GM18873 (cell line): ENCODE measurements around the gene KIF7.

Source experiments
- ATAC-seq: cut with Tn5 transposase; IDR thresholded peaks from one replicate; pipeline ENCODE4 v1.9.1; 2021; ENCODE audit warnings: mild to moderate bottlenecking, moderate library complexity, moderate number of reproducible peaks; ENCODE audit not compliant: unreplicated experiment, low FRiP score

Gene KIF7

DNA sequence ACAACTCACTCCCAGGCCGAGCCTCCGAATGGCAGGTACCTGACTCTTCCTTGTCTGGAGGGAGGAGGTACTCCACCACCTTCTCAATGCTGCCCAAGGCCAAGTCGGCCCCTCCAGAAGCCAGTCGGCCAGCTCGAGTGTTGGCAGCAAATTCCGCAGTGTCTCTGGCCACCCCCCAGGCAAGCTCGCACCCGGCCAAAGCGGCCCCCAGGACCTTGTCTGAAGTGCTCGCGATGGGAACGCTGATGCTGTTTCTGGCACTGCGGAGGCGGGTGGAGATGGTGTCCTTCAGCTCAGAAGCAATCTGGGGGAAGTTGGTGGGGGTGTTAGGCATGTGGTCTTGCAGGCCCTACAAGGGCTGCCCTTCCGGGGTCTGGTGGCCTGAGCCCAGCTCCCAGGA lies 14.7 kb upstream of the KIF7 start:
- ATAC-seq: no peak

DNA sequence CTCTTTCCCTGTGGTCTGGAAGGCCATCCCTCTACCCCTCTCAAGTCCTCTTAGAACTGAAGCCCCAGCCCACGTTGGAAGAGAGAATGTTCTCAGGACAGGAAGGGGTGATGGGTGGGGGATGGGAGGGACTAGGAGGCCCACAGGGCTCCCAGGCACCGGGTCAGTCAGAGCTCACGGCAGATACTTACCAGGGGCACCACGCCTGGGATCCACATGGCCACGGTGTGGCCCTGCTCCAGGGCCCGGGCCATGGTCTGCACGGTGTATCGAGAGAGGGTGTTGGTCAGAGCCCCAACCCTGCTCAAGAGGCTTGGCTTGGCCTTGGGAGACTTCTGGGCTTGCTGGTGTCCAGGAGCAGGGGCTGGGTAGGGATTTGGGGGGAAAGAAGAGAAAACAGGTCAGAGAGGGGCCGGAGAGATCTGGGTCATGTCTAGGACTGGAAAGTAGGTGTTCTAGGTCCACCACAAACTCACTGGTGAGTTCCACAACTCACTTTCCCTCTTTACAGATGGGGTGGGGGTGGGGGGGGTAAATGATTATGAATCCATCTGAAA lies 14.1 kb upstream of the KIF7 start:
- ATAC-seq: no peak

DNA sequence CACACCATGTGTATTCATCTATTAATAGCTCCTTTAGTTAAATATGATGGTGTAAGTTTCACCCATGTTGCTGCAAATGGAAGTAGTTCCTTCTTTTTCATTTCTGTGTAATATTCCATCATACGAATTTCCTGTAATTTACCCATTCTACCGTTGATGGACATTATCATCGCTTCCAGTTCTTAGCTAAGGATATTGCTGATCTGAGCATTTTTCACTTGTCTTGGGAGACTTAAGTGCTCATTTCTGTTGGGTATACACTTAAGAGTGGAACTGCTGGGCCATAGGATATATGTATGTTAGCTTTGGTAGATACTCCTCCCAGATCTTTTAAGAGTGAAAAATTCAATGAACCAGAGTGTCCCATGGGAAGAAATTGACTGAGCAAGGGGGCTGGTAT lies 12.9 kb upstream of the KIF7 start:
- ATAC-seq: no peak

DNA sequence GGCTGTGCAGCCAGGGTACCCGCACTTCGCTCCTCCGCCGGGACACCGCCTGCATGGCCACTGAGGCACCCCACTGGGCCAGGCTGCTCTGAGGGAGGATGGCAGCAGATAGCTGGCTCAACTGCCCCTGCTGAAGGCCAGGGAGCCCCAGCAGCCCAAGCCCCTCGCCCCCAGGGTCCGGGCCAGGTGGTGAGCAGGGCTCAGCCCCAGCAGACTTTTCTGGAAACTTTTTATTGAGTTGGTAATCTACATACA lies 12.4 kb upstream of the KIF7 start:
- ATAC-seq: no peak

DNA sequence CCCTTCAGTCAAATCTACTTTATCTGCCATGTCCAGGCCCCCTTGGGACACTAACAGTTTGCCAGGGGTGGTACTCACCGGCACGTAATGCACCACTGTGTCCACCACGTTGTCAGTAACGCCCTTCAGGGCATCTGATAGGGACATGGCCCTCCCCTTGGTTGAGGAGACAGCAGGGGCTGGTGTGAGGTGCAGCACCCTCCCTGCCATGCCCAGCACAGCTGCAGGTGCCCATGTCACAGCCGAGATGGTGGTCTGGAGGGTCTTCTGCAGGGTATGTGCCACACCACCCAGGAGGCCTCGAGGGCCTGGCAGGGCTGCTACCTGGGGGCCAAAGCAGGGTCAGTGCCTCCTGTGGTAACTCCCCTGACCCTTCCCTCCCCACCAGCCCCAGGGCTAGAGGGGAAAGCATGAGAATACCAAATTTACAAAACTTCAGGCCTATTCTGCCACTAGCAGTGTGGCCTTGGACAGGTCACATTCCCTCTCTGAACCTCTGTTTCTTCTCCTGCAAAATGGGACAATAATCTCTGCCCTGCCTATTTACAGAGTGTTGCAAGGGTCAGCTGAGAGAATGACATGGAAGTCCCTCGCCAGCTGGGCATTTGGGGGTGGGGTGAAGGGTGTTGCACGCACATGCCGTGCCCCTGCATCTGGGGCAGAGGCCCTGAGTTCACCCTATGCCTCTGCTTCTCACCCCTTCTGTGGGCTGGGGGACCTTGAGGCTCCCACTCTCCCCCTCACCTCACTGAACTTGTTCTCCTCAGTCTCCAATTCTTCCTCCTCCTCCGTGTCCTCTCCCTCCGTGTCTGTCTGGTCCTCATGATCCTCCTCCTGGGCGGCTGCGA lies 11.8 kb upstream of the KIF7 start:
- ATAC-seq: no peak

DNA sequence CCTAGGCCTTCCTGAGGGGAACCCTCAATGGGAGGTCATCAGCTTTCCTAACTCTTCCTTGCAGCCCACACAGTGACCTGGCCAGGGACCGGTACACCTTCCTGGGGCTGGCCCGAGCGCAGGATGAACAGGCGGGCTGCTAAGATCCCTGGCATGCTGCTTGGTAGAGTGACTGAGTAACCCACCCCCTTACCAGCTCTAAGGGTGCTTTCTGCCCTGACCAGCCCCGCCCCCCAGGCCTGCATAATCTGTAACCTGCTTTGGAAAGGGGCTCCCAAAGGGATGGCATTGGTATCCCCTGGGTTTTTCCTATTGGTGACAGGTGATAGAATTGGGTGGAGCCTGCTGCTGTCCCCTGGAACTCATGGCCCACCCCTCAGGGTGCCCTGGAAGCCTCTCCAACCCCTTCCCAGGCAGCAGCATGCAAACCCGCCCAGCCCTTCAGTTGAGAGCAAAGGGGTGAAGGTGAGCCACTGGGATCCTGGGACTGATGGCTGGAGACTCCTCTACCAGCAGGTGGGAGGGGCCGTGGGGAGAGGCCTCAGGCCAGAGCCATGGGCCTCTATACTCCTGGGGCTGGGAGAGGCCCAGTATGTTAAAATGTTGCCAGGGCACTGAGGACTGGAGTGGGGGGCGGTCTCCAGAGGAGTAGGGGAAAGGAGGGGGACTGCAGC lies 11.1 kb upstream of the KIF7 start:
- no peak for ATAC-seq

DNA sequence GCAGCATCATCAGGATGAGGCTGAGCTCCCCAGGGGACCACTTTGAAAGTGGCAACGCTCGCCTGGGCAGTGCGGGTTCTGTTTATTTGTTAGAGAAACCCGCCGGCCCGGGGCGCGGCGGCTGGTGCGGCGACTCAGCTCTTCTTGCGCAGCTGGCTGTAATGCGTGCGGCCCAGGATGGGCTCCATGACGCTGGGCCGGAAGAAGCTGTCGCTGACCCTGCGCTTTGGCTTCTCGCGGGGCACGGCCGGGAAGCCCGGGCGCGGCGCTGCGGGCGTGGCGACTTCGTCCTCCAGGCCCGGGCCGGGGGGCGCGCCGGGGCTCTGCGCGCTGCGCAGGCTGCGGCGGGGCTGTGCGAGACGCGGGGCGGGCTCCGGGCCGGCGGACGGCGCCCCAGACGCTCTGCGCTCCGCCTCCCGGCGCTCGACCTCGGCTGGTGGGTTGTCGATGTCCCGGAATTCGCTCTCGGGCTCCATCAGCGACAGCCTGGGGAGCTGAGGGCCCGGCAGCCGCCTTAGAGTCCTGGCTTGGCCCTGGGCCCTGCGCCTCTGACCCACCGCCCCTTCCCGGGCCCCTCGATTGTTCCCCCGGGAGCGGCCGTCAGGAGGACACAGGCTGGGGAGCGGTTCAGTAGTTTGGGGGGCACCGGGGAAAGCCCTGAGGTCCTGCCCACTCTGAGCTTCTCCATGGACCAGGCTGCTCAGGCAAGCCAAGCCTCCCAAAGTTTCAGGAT lies 10.3 kb upstream of the KIF7 start:
- ATAC-seq: no peak

DNA sequence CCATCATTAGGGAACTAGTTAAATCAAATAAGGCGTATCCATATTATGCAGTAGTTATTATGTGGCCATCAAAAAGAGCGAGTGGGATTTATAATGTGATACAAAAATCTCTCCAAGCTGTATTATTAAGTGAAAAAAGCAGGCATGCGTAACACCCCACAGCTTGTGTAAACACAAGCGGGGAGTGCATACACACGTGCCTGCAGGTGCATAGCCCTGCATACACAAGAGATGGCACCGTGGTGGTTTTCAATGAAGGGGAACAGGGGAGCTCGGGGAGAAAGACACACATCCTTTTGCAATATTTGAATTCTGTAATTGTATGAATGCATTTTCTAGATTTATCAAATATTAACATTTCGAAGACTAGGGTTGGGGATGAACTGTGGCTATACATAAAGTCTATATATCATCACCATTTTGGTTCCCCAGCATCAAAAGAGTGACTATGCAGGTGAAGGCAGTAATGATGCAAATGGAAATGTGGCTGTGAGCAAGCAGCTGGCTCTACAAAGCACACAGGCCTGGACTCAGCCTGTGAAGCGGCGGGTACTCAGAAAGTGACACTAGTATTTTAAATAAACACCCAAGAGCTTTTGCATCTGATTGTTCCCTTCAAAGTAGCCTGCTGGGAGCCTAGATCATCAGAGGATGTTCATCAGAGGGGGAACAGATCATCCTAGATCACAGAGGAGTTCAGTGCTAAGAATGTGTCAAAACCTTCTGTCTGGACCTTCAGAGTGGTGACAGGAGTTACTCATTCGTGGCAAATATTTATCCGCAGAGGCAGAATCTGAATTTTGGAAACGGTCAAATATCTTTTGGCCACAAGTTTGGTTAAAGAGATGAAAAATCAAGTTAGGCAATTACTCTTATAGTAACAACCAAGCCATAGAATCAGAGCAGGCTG lies 9.4 kb upstream of the KIF7 start:
- ATAC-seq: no peak

DNA sequence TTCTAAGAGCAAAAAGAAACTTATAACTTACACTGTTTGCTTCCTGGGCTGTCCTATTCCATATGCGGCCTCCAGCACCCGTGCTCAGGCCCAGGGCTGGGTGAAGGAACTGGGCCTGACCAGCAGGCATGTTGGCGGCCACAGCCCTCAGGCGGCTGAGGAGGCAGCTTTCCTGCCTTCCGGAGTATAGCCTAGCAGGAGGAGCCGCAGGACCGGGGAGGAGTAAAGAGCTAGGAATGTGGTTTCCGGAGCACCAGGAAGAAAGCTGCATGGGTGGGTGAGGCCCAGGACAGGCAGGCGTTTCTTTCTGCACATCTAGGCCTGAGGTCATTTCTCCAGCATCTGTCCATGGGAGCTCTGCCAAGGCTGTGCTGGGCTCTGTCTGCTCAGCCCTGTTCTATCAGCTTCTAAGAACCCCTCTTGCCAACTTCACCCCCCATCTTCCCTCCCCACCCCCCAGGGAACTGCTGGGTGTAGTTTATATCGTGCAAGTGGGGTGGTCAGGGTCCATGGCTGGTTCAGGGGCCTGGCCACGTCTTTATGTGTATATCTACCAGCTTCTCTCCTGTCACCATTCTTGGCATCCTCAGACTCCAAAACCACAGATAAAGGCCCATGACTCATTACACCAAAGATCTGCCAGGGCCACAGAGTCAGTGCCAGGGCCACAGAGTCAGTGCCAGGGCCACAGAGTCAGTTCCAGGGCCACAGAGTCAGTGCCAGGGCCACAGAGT lies 7.8 kb upstream of the KIF7 start:
- no peak for ATAC-seq

DNA sequence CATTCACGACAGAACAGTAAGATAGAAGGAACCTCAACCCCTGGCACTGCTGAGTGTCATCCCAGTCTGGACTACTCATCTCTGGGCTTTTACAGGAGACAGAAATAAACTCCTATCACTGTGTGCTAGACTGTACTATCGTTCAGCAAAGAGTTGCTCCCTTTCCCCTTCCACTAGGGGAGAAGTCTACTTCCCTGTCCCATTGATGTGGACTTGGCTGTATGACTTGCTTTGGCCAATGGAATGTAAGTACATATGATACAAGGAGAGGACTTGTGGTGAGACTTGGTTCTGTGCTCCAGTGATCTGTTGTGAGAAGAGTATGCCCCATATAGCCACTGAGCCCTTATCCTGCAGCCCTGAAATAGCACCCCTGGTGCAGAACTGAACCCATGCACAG lies 5.3 kb upstream of the KIF7 start:
- ATAC-seq: no peak

DNA sequence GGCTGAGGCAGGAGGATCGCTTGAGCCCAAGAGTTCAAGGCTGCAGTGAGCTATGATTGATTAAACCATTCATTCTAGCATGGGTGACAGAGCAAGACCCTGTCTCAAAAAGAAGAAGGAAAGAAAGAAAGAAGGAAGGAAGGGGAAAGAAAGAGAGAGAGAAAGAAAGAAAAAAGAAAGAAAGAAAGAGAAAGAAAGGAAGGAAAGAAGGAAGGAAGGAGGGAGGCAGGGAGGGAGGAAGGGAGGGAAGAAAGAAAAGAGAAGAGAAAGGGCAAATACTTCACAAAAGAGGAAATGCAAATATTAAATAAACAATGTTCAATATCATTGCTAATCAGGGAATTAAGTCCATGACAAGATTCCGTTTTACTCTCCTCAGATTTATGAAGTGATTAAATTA lies 4.0 kb upstream of the KIF7 start:
- no peak for ATAC-seq

DNA sequence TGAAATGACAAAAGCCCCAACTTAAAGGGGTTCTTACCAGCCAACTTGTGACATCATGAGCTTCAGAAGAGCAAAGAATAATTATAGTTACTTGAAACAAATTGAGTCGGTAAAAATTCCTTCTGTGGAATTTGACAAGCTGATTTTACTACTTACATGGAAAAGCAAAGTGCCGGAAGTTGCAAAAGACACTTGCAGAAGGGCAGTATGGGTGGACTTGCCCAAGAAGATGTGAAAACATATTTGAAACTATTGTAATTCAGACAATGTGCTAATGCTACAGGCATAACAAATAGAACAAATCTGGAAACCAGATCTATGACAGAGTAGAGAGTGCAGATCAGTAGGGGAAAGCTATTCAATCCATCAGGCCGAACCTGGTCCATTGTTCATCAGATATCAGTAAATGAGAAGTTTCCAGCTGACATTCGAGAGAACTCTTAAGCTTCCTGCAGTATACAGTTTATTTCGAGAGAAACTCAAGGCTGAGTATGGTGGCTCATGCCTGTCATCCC lies 2.5 kb upstream of the KIF7 start:
- ATAC-seq: no peak

DNA sequence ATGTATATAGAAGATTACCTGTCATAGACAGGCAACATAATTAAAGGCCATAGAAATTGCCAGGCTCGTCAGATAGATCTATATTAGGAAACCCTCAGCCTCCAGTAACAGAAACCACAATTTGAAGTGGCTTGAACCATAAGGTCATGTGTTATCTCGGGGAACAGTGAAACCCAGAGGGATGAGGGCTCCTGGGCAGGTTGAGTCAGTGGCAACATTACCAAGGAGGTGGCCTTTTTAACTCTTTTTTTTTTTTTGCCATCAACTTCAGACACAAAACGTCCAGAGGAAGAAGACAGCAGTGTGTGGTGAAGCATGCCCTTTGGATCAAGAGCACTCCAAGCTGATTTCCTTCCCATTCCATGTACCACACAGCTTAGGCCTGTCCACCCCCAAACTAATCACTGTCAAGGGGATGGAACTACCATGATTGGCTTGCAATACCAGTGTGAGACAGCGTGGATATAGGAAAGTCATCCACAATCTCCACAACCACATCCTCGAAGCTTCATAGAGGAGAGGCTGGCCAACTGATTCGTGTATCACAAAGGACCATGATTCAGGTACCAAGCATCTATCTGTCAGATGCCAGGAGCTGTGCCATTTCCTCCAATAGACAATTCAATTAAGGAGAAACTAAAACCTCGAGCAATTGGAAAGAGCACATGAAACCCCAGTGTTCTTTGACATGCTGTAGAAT lies 999 bp upstream of the KIF7 start:
- no peak for ATAC-seq

DNA sequence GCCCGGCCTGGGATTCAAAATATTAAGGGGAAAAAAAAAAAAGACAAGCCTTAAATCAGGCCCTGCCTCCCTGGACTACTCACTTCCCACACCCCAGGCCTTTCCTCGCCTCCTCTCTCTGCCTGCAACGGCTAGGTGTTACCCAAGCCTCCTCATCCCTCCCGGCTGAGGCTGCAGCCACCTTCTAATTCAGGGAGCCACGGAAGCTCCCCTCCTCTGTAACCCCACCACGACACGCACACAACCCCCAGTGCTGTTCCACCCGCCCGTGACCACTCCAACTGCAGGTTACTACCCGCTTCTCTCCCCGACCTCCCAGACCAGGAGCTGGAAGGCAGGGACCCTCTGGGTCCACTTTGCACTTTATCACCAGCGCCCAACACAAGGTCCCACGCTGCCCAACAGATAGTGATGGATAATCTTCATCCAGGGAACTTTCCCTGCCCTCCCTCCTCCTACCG lies 936 bp downstream of the KIF7 start:
- ATAC-seq: no peak

DNA sequence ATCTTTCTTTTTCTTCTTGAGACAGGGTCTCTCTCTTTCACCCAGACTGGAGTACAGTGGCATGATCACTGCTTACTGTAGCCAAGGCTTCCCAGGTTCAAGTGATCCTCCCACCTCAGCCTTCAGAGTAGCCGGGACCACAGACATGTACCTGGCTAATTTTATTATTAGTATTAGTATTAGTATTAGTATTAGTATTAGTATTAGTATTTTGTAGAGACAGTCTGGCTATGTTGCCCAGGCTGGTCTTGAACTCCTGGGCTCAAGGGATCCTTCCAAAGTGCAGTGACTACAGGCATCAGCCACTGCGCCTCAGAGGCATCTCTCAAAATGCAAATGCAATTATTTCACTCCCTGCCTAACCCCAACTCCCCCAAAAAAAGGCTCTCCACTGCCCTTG lies 1.7 kb downstream of the KIF7 start:
- no peak for ATAC-seq

DNA sequence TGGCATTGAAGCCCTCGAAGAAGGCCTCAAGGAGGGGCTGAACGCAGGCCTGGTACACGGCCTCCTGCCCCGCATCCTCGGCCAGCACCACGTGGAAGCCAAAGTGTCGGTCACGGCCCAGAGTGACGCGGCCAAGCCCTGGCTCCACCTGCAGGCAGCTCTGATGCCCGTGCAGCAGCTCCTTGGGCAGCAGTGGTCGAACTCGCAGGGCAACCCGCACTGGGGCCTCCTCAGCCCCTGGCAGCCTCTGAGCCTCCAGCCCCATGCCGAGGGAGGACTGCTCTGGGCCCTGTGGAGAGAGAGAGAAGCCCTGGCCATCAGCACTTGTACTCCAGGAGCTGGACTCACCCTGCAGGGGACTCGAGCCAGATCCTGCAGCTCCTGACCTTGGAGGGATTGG lies 2.6 kb downstream of the KIF7 start:
- ATAC-seq: no peak

DNA sequence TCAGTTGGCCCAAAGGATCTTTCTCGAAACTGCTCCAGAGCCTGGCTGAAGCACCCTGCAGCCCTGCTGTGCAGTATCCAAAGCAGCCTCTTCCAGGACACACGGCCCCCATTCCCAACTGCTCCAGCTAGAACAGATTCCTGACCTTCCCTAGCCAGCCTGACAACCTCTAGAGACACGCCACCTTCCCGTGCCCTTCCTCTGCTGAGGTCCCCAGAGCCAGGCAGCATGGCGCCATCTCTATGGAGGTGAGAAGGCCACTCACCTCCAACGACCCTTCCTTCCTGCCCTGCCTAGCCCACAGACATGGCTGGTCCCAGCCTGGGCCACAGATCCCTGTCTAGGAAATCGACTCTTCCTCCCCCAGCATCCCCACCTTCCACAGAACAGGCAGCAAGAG lies 3.1 kb downstream of the KIF7 start:
- no peak for ATAC-seq

DNA sequence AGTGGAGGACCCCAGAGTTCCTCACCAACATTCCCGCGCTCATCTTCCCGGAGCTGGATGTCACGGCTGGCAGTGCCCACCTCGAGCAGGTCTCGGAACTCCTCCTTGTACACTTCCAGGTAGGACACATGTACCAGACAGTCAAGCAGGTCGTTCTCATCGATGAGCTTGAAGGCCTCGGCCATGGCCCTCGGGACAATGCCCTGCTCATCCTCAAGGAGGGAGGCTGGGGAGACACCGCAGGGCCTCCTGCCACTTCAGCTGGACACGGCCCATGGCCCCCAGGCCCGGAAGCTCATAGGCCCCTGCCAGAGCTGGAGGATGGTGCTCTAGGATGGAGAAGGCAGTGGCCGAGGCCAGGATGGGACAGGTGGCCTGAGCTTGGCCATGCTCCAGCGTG lies 5.6 kb downstream of the KIF7 start:
- no peak for ATAC-seq
